ENCODE results near the gene PDCL3.

The PDCL3 gene

DNA sequence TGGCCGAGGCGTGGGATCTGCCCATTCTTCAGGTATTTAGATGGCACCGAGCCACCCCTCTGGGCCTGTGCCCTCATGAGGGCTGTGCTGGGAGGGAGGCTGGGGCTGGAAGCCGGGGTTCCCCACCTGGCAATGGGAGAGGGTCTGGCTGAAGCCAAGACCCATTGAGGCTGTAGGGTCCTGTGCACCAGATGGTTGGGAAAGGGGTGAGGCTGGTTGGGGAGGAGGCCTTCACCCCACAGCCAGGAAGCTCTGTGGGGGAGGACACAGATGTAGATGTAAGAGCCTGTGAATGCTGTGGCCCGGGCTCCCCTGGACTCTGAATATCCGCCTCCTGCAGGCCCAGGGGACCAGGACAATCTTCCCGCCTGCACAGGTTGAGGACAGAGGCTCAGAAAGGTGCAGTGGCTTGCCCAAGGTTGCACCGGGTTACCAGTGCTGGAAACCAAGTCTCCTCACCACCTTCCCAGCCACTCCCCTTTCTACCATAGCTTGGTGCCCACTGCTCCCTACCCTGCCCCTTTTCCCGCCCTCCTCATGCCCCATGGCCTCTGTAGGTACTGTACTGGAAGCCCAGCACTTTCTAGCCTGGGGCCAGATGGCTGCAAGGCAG lies 49.7 kb downstream of the PDCL3 start:
- no peak for DNase-seq

DNA sequence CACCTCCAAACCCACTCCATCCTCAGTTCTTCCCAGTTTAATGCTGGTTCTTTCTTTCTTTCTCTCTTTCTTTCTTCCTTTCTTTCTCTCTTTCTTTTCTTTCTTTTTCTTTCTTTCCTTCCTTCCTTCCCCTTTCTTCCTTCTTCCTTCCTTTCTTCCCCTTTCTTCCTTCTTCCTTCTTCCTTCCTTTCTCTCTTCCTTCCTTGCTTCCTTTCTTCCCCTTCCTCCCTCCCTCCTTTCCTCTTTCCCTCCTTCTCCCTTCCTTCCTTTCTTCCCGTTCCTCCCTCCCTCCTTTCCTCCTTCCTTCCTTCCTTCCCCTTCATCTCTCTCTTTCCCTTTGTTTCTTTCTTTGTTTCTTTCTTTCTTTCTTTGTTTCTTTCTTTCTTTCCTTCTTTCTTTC lies 50.9 kb downstream of the PDCL3 start:
- no peak for DNase-seq

DNA sequence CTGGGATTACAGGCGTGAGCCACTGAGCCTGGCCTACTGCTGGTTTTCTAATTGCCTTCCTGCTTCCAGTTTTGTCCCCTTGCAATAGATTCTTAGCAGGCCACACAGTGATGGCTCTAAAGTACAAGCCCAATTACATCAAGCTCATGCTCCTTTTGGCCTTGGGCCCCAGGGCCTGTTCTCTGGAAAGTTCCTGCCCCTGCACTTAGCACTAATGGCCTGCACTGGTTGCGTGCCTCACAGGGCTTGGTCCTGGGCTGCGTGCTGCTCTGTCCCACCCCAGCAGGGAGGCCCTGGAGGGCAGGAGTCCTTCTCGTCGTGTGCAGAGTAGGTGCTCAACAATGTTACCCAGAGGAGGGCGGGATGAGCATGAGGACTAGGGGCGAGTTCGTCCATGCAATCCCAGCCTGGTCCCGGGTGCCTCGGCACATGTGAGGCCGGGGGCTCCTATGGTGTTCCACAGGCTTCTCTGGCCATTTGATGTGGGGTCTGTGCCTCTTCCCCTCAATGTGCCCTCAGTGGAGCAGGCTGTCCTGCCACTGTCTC lies 51.7 kb downstream of the PDCL3 start:
- no peak for DNase-seq

DNA sequence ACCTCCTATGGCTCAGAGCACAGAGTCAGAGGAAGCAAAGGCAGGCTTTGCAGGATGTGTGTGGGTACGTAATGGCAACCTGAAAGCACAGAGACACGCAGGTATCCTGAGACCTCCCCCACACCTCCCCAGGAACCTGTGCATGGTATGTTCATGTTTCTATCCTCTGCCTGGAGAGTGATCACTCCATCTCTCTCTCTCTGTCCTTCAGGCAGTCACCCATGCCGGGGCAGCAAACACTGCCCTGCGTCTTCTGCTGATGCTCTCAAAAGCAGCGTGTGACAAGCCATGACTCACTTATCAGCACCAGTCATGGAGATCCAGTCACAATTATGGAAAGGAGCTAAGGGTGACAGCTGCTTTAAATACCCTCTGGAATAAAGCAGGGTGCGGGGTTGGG lies 52.7 kb downstream of the PDCL3 start:
- no peak for DNase-seq

DNA sequence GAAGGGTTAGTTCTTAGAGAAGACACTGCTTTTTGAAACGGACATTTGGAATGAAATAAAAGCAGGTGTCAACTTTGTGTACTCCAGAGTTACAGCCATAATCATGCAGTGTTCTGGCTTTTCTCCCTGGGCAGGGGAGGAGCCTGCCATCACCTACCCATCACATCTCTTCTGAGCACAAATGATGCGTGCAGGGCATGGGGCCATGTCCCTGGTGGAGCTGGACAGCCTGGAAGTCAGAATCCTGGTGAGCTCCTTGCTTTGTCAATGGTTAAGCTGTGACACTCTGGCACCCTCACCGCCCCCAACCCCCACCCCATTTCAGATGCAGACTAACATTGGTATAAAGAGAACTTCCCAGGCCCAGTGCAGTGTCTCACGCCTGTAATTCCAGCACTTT lies 53.1 kb downstream of the PDCL3 start:
- DNase-seq, result no peak

DNA sequence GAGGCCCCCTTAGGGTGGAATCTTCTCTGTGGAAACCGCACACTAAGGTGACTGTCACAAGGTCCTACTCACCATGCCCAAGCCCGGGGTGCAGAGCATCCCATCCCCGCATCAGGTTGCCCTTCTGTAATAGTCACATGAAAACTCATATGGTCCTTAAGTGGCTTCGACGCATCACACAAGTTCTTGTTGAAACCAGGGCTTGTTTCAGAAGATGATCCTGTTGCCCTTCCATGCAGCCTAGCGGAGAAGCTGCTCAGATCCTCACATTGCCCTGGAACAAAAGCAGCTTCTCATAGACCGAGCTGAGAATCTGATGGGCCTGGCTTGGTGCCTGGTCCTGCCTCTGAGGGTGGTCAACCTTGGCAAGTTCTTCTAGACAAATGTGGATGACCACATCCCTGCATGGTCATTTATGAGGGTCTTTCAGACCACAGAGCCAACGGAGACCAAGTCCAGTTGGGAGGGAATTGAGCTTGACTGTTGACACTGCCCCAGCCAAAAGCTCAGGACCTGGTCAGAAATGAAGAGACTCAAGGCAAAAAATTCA lies 54.1 kb downstream of the PDCL3 start:
- no peak for DNase-seq

DNA sequence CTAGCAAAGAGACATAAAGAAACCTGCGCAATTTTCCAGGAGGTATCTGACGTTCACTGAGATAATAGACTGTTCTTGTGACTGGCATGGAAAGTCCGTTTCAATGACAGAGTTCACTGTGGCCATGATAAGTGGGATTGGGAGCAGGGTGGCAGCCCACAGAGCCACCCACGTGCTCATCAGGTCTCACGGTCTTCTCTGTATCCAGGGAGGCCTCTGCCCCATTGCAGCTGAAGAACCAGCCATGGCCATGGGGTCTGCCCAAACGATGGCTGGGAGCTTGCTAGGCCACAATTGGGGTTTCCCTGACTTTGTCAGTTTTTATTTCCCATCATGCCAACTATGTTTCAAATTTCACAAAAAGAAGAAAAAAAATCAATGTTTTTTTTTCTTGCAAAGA lies 57.2 kb downstream of the PDCL3 start:
- DNase-seq, result no peak

DNA sequence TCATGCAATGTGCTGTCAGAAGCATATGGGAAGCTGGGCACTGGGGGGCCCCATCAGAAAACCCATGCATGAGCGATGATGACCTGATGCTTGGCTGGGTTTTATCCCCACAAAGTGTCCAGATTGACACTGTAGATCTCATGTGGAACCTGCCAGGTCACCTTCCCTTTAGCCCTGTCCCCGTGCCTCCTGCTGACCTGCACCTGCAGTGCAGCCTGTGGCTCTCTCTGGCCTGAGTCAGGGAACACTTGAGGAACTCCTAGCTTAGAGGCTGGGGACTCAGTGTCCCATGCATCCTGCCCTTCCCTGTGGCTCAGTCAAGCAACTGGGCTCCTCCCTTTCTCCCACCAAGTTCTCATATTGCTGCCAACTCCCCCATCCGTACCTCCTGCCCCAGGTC lies 57.7 kb downstream of the PDCL3 start:
- no peak for DNase-seq

DNA sequence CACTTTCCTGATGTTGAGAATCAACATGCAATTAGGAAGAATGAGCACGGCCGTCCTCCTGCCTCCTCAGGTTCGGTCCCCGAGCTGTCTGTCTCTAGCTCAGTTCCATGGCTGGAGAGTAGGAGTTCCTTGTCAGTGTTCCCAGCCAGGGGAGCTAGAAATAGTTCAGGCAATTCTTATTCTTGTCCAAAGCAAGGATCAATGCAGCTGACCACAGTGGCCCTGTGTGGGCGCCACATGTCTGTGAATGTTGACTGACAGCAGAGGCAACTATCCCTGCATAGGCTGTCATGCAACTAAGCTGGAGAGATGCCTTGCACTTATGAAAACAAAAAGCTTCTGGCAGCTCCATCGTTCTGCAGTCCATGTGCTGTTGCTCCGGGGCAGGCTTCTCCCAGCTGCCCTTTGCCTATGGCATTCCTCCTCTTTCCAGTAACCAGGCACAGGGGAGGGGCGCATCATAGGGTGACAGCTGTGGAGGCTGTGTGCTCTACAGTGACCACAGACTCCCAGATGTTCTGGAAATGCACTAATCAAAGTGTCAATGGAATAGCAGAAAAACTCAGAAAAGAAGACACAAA lies 58.7 kb downstream of the PDCL3 start:
- DNase-seq, result no peak

DNA sequence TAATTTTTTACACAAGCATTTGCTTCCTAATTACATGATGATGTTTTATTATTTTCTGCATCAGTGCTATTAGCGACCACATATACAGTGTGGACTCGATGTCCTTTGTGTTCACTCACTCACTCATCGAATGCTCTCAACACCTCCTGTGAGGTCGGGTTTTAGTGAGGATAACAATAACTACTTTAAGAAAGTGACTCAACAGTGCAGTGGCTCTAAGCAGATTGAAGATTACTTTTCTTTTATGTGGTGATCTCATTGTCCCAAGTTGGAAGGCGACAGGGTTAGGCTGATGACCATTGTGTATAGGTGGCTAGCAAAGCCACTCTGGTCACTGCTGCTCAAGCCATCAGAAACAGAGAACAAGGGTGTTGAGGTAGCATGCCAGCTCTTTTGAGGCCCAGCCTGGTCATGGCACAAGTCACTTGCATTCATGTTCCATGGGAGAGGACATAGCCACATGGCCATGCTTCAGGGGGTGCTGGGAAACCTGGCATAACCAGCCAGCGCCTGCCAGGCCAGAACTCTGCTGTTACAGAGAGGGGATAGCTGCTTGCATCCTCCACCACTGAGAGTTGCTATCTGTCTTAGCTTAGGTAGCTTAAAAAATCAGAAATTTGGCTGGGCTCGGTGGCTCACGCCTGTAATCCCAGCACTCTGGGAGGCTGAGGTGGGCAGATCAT lies 60.4 kb downstream of the PDCL3 start:
- DNase-seq, result no peak

DNA sequence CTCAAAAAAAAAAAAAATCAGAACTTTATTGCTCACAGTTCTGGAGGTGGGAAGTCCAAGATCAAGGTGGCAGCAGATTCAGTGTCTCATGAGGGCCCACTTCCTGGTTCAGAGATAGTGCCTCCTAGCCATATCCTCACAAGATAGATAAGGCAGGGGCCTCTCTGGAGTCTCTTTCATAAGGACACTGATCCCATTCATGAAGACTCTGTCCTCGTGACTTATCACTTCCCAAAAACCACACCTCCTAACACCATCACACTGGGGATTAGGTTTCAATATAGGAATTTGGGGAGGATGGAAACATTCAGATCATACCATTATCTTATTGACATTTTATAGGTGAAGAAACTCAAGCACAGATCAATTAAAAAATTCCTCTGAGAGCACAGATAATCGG lies 61.1 kb downstream of the PDCL3 start:
- no peak for DNase-seq

DNA sequence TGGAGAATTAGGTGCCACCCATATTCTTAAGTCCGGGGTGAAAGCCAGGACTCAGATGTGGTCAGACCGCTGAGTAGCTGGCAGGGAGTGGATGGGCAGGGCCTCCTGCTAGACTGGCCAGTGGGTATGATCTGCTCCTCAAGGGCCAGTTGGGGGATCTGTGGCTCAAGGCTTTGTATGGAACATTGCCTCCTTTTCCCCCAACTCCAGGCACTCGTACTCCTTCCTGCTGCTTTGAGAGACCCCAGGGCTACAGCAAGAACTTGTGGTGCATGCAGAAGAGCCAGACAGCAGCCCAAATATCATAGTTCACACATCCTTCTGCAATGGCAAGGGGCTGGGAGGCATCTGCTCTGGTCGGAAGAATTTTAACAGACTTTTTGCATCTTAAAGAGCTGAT lies 61.7 kb downstream of the PDCL3 start:
- no peak for DNase-seq

DNA sequence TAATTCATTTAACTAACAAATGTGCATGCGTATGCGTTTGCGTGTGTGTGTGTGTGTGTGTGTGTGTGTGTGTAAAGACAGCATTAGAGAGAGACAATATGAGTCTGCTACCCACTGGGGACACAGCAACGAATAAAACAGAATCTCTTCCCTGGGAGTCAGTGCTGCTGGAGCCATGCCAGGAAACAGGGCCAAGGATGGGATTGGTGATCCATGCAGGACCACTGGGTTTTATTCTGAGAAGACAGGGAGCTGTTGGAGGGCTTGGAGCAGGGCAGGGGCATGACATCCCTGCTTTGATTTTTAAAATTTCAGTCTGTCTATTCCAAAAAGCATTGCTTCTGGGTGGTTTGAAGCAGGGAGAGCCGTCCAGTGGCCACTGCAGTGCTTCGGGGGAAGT lies 62.9 kb downstream of the PDCL3 start:
- no peak for DNase-seq
